GM19193 (cell line): ENCODE data around the gene HFE.

Experiments
- POLR2A ChIP-seq: IDR thresholded peaks from 4 replicates; pipeline ENCODE4 v1.6.1; 2011; ENCODE audit not compliant: insufficient read depth, insufficient read length; ENCODE audit errors: extremely low read depth

Gene HFE

GRCh38 chr6:26141378-26141904 is 54.2 kb downstream of the HFE start:
- TF ChIP-seq POLR2A: no peak

- TF ChIP-seq POLR2A: no peak
Observed at GRCh38 chr6:26142026-26142425, 54.8 kb downstream of the HFE start.
